OCI-LY7 (cell line): ENCODE results near the gene ZNF503. TPM values are rescaled to one million over a fixed set of nuclear protein-coding genes. Genes with fewer than 3 reads are reported as not detected.

ENCODE experiments used
- BruUV-seq: library from RNA; stranded (reverse); fragments of 400-500 nt; replicated peaks from 2 replicates; lab custom pipeline; 2021; lab: Mats Ljungman, UMichigan
- CTCF ChIA-PET: fragments of 300-600 bp; sonication (Branson Sonifier 250); formaldehyde crosslinking; loops from one replicate; lab custom pipeline; 2022; ENCODE audit warnings: antibody characterized with exemption; ENCODE audit not compliant: unreplicated experiment; lab: Charles Lee
- POLR2A ChIA-PET: fragments of 300-600 bp; sonication (Branson Sonifier 250); formaldehyde crosslinking; loops from one replicate; lab custom pipeline; 2022; ENCODE audit warnings: antibody characterized with exemption; lab: Charles Lee
- DNase-seq: peaks from one replicate; pipeline ENCODE4 v3.0.0-alpha.2; 2015; ENCODE audit warnings: low spot score
- H2AFZ ChIP-seq: fragments of 200-600 bp; sonication (generic), shearing (Covaris generic); 2 replicates; pipeline ENCODE4 v1.6.1; 2014; ENCODE audit warnings: mild to moderate bottlenecking, antibody characterized with exemption, low read length, moderate library complexity
- H3K27ac ChIP-seq: fragments of 200-600 bp; sonication (generic); 2 replicates; pipeline ENCODE4 v1.5.1; 2014; ENCODE audit warnings: mixed run types, low read depth, mild to moderate bottlenecking, moderate library complexity, low read length, inconsistent platforms; ENCODE audit not compliant: poor library complexity, severe bottlenecking
- H3K36me3 ChIP-seq: fragments of 200-600 bp; sonication (generic); 2 replicates; pipeline ENCODE4 v1.6.1; 2014; ENCODE audit warnings: mild to moderate bottlenecking, antibody characterized with exemption, low read length, moderate library complexity, mixed read lengths; ENCODE audit not compliant: insufficient read depth
- H3K4me1 ChIP-seq: fragments of 200-600 bp; sonication (generic); 2 replicates; pipeline ENCODE4 v1.5.1; 2014; ENCODE audit warnings: mild to moderate bottlenecking, low read length; ENCODE audit not compliant: insufficient read depth, poor library complexity, severe bottlenecking
- H3K4me2 ChIP-seq: fragments of 200-600 bp; sonication (generic); 2 replicates; pipeline ENCODE4 v1.6.1; 2014; ENCODE audit warnings: mild to moderate bottlenecking, low read length
- H3K4me3 ChIP-seq: fragments of 200-600 bp; sonication (generic); 2 replicates; pipeline ENCODE4 v1.5.1; 2014; ENCODE audit warnings: mild to moderate bottlenecking, low read depth, low read length; ENCODE audit not compliant: poor library complexity, severe bottlenecking
- H3K79me2 ChIP-seq: fragments of 200-600 bp; sonication (generic); 2 replicates; pipeline ENCODE4 v1.6.1; 2016; ENCODE audit warnings: low read depth, mild to moderate bottlenecking, low read length, moderate library complexity, mixed read lengths; ENCODE audit not compliant: insufficient read depth
- H3K9me2 ChIP-seq: fragments of 200-600 bp; sonication (generic); 2 replicates; pipeline ENCODE4 v1.6.1; 2016; ENCODE audit warnings: mild to moderate bottlenecking, low read length, mixed read lengths; ENCODE audit not compliant: insufficient read depth
- H3K9me3 ChIP-seq: fragments of 200-600 bp; sonication (generic); 2 replicates; pipeline ENCODE4 v1.6.1; 2014; ENCODE audit warnings: mild to moderate bottlenecking, mixed run types, low read length, mixed read lengths
- H4K20me1 ChIP-seq: fragments of 200-600 bp; sonication (generic); 2 replicates; pipeline ENCODE4 v1.6.1; 2014; ENCODE audit warnings: mild to moderate bottlenecking, antibody characterized with exemption, low read length, moderate library complexity, mixed read lengths; ENCODE audit not compliant: insufficient read depth
- EZH2phosphoT487 ChIP-seq: fragments of 200-600 bp; sonication (generic); IDR thresholded peaks from 2 replicates; pipeline ENCODE4 v1.6.1; 2018; ENCODE audit warnings: low read depth, borderline replicate concordance, mild to moderate bottlenecking, mixed run types, antibody characterized with exemption, low read length, moderate library complexity, mixed read lengths
- intact Hi-C: fragments of 100-400 bp; cut with micrococcal nuclease; formaldehyde crosslinking; loops from one replicate; pipeline ENCODE4 v1.10.0; 2022; ENCODE audit not compliant: unreplicated experiment
- total RNA-seq, 2 experiments: library from RNA; depleted of rRNA in 1 of 2; stranded (reverse); fragments of >200 nt in 1 of 2; shearing (Covaris generic) in 1 of 2; gene quantifications; 2 replicates each; pipeline ENCODE4 v1.2.3, GENCODE V29; 2014 to 2022
- TF ChIP-seq, protein P1 (sequence below): fragments of 200-600 bp; sonication (generic); conservative IDR thresholded peaks from 2 replicates; pipeline ENCODE4 v1.5.1; 2014; ENCODE audit warnings: mild to moderate bottlenecking, antibody characterized with exemption, low read length, moderate library complexity, mixed read lengths

The ZNF503 gene
- total RNA-seq, 2 experiments from 2014 or later = not detected

DNA sequence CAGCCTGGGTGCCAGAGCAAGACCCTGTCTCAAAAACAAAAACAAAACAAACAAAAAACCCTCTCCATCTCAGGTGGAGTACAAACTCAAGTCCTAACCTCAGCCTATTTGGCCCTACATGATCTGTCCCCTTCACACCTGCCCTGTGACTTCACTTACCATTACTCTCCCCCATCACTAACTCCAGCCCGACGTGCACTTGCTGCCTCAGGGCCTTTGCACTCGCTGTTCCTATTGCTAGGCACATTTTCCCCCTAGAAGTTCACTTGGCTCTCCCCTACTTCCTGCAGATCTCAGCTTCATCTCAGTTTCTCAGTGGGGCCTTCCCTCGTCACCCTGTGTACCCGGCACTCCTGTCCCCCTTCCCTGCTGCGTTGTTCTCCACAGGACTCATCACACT, 21.3 kb upstream of the ZNF503 start:
- Histone ChIP-seq H4K20me1 (no peaks in the 10 kb centered on the region), H3K4me1 (no peaks in the 10 kb centered on the region), H3K4me3 (no peak overlapping the region), H3K9me3 (no peaks in the 10 kb centered on the region), H3K27ac (no peak overlapping the region), H3K9me2 (no peaks in the 10 kb centered on the region), H3K36me3 (no peaks in the 10 kb centered on the region), H2AFZ (no peak overlapping the region), H3K4me2 (no peak overlapping the region), H3K79me2 (no peaks in the 10 kb centered on the region)
- CTCF ChIA-PET = no interaction called here
- intact Hi-C loops = no loop called here
- DNase-seq = no peak
- POLR2A ChIA-PET = no interaction called here
- BruUV-seq = no TSS peak
- TF ChIP-seq, protein P1, sequence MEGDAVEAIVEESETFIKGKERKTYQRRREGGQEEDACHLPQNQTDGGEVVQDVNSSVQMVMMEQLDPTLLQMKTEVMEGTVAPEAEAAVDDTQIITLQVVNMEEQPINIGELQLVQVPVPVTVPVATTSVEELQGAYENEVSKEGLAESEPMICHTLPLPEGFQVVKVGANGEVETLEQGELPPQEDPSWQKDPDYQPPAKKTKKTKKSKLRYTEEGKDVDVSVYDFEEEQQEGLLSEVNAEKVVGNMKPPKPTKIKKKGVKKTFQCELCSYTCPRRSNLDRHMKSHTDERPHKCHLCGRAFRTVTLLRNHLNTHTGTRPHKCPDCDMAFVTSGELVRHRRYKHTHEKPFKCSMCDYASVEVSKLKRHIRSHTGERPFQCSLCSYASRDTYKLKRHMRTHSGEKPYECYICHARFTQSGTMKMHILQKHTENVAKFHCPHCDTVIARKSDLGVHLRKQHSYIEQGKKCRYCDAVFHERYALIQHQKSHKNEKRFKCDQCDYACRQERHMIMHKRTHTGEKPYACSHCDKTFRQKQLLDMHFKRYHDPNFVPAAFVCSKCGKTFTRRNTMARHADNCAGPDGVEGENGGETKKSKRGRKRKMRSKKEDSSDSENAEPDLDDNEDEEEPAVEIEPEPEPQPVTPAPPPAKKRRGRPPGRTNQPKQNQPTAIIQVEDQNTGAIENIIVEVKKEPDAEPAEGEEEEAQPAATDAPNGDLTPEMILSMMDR = no peak
- no peak for TF ChIP-seq EZH2phosphoT487

GRCh38 chr10:75418712-75419111, 17.1 kb upstream of the ZNF503 start:
- BruUV-seq = no TSS peak
- H3K4me2 ChIP-seq = no peak overlapping the region
- intact Hi-C loops = no loop called here

DNA sequence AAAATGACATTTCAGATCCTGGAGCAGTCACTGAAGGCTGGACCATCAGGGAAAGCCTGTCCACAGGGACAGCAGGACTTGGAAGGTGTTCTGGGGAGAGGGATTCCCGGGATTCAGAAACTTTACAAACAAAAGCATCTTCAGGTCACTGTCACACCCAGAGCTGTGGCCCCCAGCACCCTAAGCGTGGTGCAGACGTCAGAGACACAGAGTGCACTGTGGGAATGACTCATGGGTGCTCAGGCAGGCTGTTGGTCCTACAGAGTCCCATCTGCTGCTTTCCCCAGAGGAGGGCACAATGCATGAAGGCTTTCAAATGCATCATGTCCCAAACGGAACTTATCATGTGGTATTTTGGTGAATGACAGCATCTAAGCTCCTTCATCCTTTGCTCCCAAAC, 16.7 kb upstream of the ZNF503 start:
- no peaks in the 10 kb centered on the region for H3K4me1 ChIP-seq
- no peaks in the 10 kb centered on the region for H3K9me2 ChIP-seq
- H3K79me2 ChIP-seq = no peaks in the 10 kb centered on the region
- intact Hi-C loops = no loop called here
- no peaks in the 10 kb centered on the region for H3K36me3 ChIP-seq
- DNase-seq = no peak
- BruUV-seq = no TSS peak
- no peaks in the 10 kb centered on the region for H4K20me1 ChIP-seq
- no peak overlapping the region for H3K4me3 ChIP-seq
- H3K4me2 ChIP-seq = no peak overlapping the region
- no peak overlapping the region for H3K27ac ChIP-seq
- no peaks in the 10 kb centered on the region for H3K9me3 ChIP-seq
- TF ChIP-seq, protein P1 = no peak
- no peak for TF ChIP-seq EZH2phosphoT487
- POLR2A ChIA-PET = no interaction called here
- CTCF ChIA-PET = no interaction called here
- no peak overlapping the region for H2AFZ ChIP-seq

More at GRCh38 chr10:75418712-75419111, 17.1 kb upstream of the ZNF503 start:
- H3K79me2 ChIP-seq = no peaks in the 10 kb centered on the region
- POLR2A ChIA-PET = no interaction called here
- no peaks in the 10 kb centered on the region for H4K20me1 ChIP-seq
- no peaks in the 10 kb centered on the region for H3K9me2 ChIP-seq
- H3K4me3 ChIP-seq = no peak overlapping the region
- no peaks in the 10 kb centered on the region for H3K4me1 ChIP-seq
- no peak for TF ChIP-seq EZH2phosphoT487
- TF ChIP-seq, protein P1 = no peak
- CTCF ChIA-PET = no interaction called here
- H3K36me3 ChIP-seq = no peaks in the 10 kb centered on the region
- no peak overlapping the region for H3K27ac ChIP-seq
- DNase-seq = no peak
- H3K9me3 ChIP-seq = no peaks in the 10 kb centered on the region
- H2AFZ ChIP-seq = no peak overlapping the region
